ENCODE data around the gene SCAP. TPM values are rescaled to one million over a fixed set of nuclear protein-coding genes. Genes with fewer than 3 reads are reported as not detected.

Gene SCAP
- total and polyA plus RNA-seq, 2 of the 4 experiments (the other 2 are of a cell fraction), result 25.3 to 34.6 TPM

GRCh38 chr3:47374587-47374986, 101.2 kb downstream of the SCAP start:
- CTCF ChIA-PET, result no interaction called here
- H3K9me1 ChIP-seq (ENCODE audit: insufficient read depth, low read length), result peaks cover 5% of the 10 kb centered on the region
- H3K56ac ChIP-seq (ENCODE audit: extremely low read depth, insufficient read depth, low read length), result no peak overlapping the region
- H2BK15ac ChIP-seq (ENCODE audit: low read depth, low read length), result no peak overlapping the region
- H4K91ac ChIP-seq (ENCODE audit: insufficient read depth, low read depth, low read length), result no peak overlapping the region
- peaks cover 10 to 18% of the 10 kb centered on the region in 2 experiments for H3K79me1 ChIP-seq (ENCODE audit: low read depth in 1 of 2, low read length in 2 of 2)
- no peak overlapping the region for H3K14ac ChIP-seq (replicated peaks; ENCODE audit: low read depth, low read length)
- no peak overlapping the region for H2BK120ac ChIP-seq (ENCODE audit: low read depth, low read length)
- H3K23ac ChIP-seq (ENCODE audit: low read depth, low read length), result no peak overlapping the region
- no peaks in the 10 kb centered on the region for H4K20me1 ChIP-seq (ENCODE audit: insufficient read depth, low read length)
- TF ChIP-seq USF2 (IDR thresholded peaks at IDR 0.05; ENCODE audit: low read depth, low read length), result no peak
- no peak for TF ChIP-seq RFX5 (IDR thresholded peaks at IDR 0.05; ENCODE audit: low read depth, low read length)
- no peak for TF ChIP-seq MXI1 (IDR thresholded peaks at IDR 0.05; ENCODE audit: borderline replicate concordance, low read depth, low read length)
- TF ChIP-seq CHD1 (IDR thresholded peaks at IDR 0.05; ENCODE audit: low read depth, low read length), result no peak
- no peak for TF ChIP-seq FOS (IDR thresholded peaks at IDR 0.05; ENCODE audit: low read depth, low read length)
- no peak for TF ChIP-seq RCOR1 (IDR thresholded peaks at IDR 0.05; ENCODE audit: insufficient replicate concordance, low read length)
- no peak for TF ChIP-seq MAFK (IDR thresholded peaks at IDR 0.05; ENCODE audit: low read depth, low read length)
- TF ChIP-seq, protein P1, sequence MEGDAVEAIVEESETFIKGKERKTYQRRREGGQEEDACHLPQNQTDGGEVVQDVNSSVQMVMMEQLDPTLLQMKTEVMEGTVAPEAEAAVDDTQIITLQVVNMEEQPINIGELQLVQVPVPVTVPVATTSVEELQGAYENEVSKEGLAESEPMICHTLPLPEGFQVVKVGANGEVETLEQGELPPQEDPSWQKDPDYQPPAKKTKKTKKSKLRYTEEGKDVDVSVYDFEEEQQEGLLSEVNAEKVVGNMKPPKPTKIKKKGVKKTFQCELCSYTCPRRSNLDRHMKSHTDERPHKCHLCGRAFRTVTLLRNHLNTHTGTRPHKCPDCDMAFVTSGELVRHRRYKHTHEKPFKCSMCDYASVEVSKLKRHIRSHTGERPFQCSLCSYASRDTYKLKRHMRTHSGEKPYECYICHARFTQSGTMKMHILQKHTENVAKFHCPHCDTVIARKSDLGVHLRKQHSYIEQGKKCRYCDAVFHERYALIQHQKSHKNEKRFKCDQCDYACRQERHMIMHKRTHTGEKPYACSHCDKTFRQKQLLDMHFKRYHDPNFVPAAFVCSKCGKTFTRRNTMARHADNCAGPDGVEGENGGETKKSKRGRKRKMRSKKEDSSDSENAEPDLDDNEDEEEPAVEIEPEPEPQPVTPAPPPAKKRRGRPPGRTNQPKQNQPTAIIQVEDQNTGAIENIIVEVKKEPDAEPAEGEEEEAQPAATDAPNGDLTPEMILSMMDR (conservative IDR thresholded peaks at IDR 0.05; ENCODE audit: low read depth, low read length), result no peak
- TF ChIP-seq, protein P2, sequence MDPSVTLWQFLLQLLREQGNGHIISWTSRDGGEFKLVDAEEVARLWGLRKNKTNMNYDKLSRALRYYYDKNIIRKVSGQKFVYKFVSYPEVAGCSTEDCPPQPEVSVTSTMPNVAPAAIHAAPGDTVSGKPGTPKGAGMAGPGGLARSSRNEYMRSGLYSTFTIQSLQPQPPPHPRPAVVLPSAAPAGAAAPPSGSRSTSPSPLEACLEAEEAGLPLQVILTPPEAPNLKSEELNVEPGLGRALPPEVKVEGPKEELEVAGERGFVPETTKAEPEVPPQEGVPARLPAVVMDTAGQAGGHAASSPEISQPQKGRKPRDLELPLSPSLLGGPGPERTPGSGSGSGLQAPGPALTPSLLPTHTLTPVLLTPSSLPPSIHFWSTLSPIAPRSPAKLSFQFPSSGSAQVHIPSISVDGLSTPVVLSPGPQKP (IDR thresholded peaks at IDR 0.05; ENCODE audit: borderline replicate concordance, low read depth, low read length), result no peak
- no peak for TF ChIP-seq CEBPB (IDR thresholded peaks at IDR 0.05; ENCODE audit: low read depth, low read length)
- TF ChIP-seq RAD21 (IDR thresholded peaks at IDR 0.05; ENCODE audit: low read length), result no peak
- TF ChIP-seq POLR2A (IDR thresholded peaks at IDR 0.05; ENCODE audit: low read depth, low read length), result no peak
- H3K9me3 ChIP-seq (ENCODE audit: control insufficient read depth, insufficient read depth, low read length), result no peaks in the 10 kb centered on the region
- POLR2A ChIA-PET (ENCODE audit: unreplicated experiment), result no interaction called here
- peaks cover 2% of the 10 kb centered on the region; the same call in 1 of the 2 replicates for H3K4me1 ChIP-seq (ENCODE audit: control insufficient read depth, insufficient read depth, low read length)
- H4K5ac ChIP-seq (ENCODE audit: low read depth, low read length), result no peak overlapping the region
- no peak for ATAC-seq (ENCODE audit: low read depth)
- DNase-seq, result no peak
- BruUV-seq (replicated peaks), result no TSS peak
- H2AK5ac ChIP-seq (ENCODE audit: low read depth, low read length), result no peak overlapping the region
- in situ Hi-C loops (cut with MboI; ENCODE audit: low sequenced_read_pairs), result loop anchor here (25.0 kb wide), 1 partner anchor 662 kb away; the partner anchor contains the start of genes PRSS50 and TMIE
- no peak overlapping the region for H2BK20ac ChIP-seq (ENCODE audit: low read depth, low read length)
- H2BK5ac ChIP-seq (ENCODE audit: low read depth, low read length, poor library complexity, severe bottlenecking), result no peak overlapping the region
- no peak overlapping the region for H3K4me2 ChIP-seq (ENCODE audit: low read depth, low read length)
- H3K9ac ChIP-seq (ENCODE audit: low read depth, low read length), result no peak overlapping the region
- no peaks in the 10 kb centered on the region; the same call in 1 of the 2 replicates for H3K27me3 ChIP-seq (ENCODE audit: control insufficient read depth, insufficient read depth, low read length)
- H3K18ac ChIP-seq (ENCODE audit: low read depth, low read length), result no peak overlapping the region
- dilution Hi-C loops (cut with HindIII; ENCODE audit: low sequenced_read_pairs, unreplicated experiment), result no loop called here
- intact Hi-C loops (cut with micrococcal nuclease), result loop anchor here (5.0 kb wide), 1 partner anchor 507 kb away; no protein-coding TSS in a partner anchor
- H2AK9ac ChIP-seq (replicated peaks; ENCODE audit: low read depth, low read length, poor library complexity), result no peak overlapping the region
- no peak overlapping the region for H3K27ac ChIP-seq (ENCODE audit: insufficient read depth, low read length)
- no peak overlapping the region for H2AFZ ChIP-seq (replicated peaks; ENCODE audit: low read length, poor library complexity)
- H4K8ac ChIP-seq (ENCODE audit: low read depth in 2 of 2, low read length in 2 of 2), result no peak overlapping the region
- H3K36me3 ChIP-seq (ENCODE audit: control insufficient read depth, insufficient read depth, low read length), result no peaks in the 10 kb centered on the region
- no peak overlapping the region for H3K4me3 ChIP-seq (ENCODE audit: insufficient read depth, low read depth, low read length)
- H3K4ac ChIP-seq (ENCODE audit: low read depth, low read length), result no peak overlapping the region

All from IMR-90 (cell line).